LNCaP clone FGC (cell line): Measurements from ENCODE around the gene MAVS.

Experiments
- DNase-seq: peaks from one replicate; pipeline ENCODE4 v3.0.0-alpha.2; 2011; ENCODE audit warnings: low read depth
- H3K4me3 ChIP-seq: 2 replicates; pipeline ENCODE4 v1.5.1; 2011; ENCODE audit warnings: mild to moderate bottlenecking, low read depth, low read length, control low read depth
- CTCF ChIP-seq: IDR thresholded peaks from 2 replicates; pipeline ENCODE4 v1.5.1; 2012; ENCODE audit warnings: mild to moderate bottlenecking; ENCODE audit not compliant: control insufficient read depth, insufficient read depth; ENCODE audit errors: extremely low read depth

The MAVS gene

GRCh38 chr20:3814928-3815495 lies 31.6 kb upstream of the MAVS start:
- no peak for DNase-seq
- no peak for TF ChIP-seq CTCF
- no peak overlapping the region for H3K4me3 ChIP-seq

GRCh38 chr20:3815703-3816315 lies 30.8 kb upstream of the MAVS start:
- TF ChIP-seq CTCF, result no peak
- no peak for DNase-seq
- H3K4me3 ChIP-seq, result no peak overlapping the region

GRCh38 chr20:3818155-3819151 lies 28.2 kb upstream of the MAVS start:
- peak; percentile 23 for DNase-seq
- no peak overlapping the region for H3K4me3 ChIP-seq
- TF ChIP-seq CTCF, result peak; percentile 65

GRCh38 chr20:3819411-3820047 lies 27.1 kb upstream of the MAVS start:
- H3K4me3 ChIP-seq, result peak overlapping the region; percentile 59
- no peak for DNase-seq
- no peak for TF ChIP-seq CTCF

- H3K4me3 ChIP-seq, result peak within 1 kb of the TSS; percentile 59
- DNase-seq, result peak; percentile 93
- TF ChIP-seq CTCF, result peak; percentile 93
Measured at GRCh38 chr20:3820048-3820900, 26.4 kb upstream of the MAVS start, which contains the start of gene AP5S1. AP5S1 (plus strand) TSS chr20:3820547; CDS start chr20:3822118, 1,571 bp downstream.
